A673 (cell line): ENCODE results near the gene TMEM165. TPM values are rescaled to one million over a fixed set of nuclear protein-coding genes. Genes with fewer than 3 reads are reported as not detected.

Source experiments
- BruUV-seq: library from RNA; stranded (reverse); fragments of 400-500 nt; replicated peaks from 2 replicates; lab custom pipeline; 2021; lab: Mats Ljungman, UMichigan
- CTCF ChIA-PET: fragments of 300-600 bp; sonication (Branson Sonifier 250); formaldehyde crosslinking; loops from one replicate; lab custom pipeline; 2022; ENCODE audit warnings: antibody characterized with exemption; lab: Charles Lee
- POLR2A ChIA-PET: fragments of 300-600 bp; sonication (Branson Sonifier 250); formaldehyde crosslinking; loops from one replicate; lab custom pipeline; 2022; ENCODE audit warnings: antibody characterized with exemption; ENCODE audit not compliant: low non-redundant PET; lab: Charles Lee
- DNase-seq: peaks from one replicate; pipeline ENCODE4 v3.0.0-alpha.2; 2015; ENCODE audit warnings: low spot score
- H3K27ac ChIP-seq: fragments of 200-600 bp; sonication (generic); 2 replicates; pipeline ENCODE4 v1.5.1; 2016; ENCODE audit warnings: mixed run types, low read depth, mild to moderate bottlenecking, mixed read lengths, antibody characterized with exemption, low read length; ENCODE audit not compliant: poor library complexity, severe bottlenecking
- H3K27me3 ChIP-seq: fragments of 200-600 bp; sonication (generic); replicated peaks from 2 replicates; pipeline ENCODE4 v1.6.1; 2017; ENCODE audit warnings: mixed run types, low read depth, mild to moderate bottlenecking, mixed read lengths, antibody characterized with exemption, low read length; ENCODE audit not compliant: insufficient read depth, poor library complexity
- H3K36me3 ChIP-seq: fragments of 200-600 bp; sonication (generic); 2 replicates; pipeline ENCODE4 v1.6.1; 2016; ENCODE audit warnings: mixed run types, mild to moderate bottlenecking, mixed read lengths, antibody characterized with exemption, low read length; ENCODE audit not compliant: insufficient read depth, poor library complexity, severe bottlenecking
- H3K4me1 ChIP-seq: fragments of 200-600 bp; sonication (generic); 2 replicates; pipeline ENCODE4 v1.6.1; 2017; ENCODE audit warnings: mixed run types, mild to moderate bottlenecking, mixed read lengths, antibody characterized with exemption, low read length; ENCODE audit not compliant: insufficient read depth, poor library complexity, severe bottlenecking
- H3K4me3 ChIP-seq: fragments of 200-600 bp; sonication (generic); 2 replicates; pipeline ENCODE4 v1.5.1; 2016; ENCODE audit warnings: low read depth, mixed run types, mild to moderate bottlenecking, mixed read lengths, low read length; ENCODE audit not compliant: poor library complexity, severe bottlenecking
- H3K9me3 ChIP-seq: fragments of 200-600 bp; sonication (generic); 2 replicates; pipeline ENCODE4 v1.6.1; 2016; ENCODE audit warnings: mixed run types, low read depth, mild to moderate bottlenecking, mixed read lengths, antibody characterized with exemption, low read length; ENCODE audit not compliant: poor library complexity, severe bottlenecking
- EZH2 ChIP-seq: fragments of 200-600 bp; sonication (generic); IDR thresholded peaks from 2 replicates; pipeline ENCODE4 v1.6.1; 2017; ENCODE audit warnings: borderline replicate concordance, low read depth, mild to moderate bottlenecking, mixed read lengths, antibody characterized with exemption, low read length; ENCODE audit not compliant: poor library complexity, severe bottlenecking
- intact Hi-C: fragments of 100-400 bp; cut with micrococcal nuclease; formaldehyde crosslinking; loops from one replicate; pipeline ENCODE4 v1.10.0; 2022; ENCODE audit not compliant: unreplicated experiment
- total RNA-seq: library from RNA; stranded (reverse); gene quantifications from 2 replicates; pipeline ENCODE4 v1.2.3, GENCODE V29; 2021
- TF ChIP-seq, protein P1 (sequence below): fragments of 300-800, 200-600 bp; sonication (generic); conservative IDR thresholded peaks from 2 replicates; pipeline ENCODE4 v1.5.1; 2017; ENCODE audit warnings: low read depth, mild to moderate bottlenecking, antibody characterized with exemption, low read length, moderate library complexity, mixed read lengths

TMEM165 gene
- total RNA-seq, 1 experiment from 2014 or later: 34.7 TPM

GRCh38 chr4:55446578-55446922 is 50.8 kb downstream of the TMEM165 start:
- no peak overlapping the region for H3K27ac ChIP-seq
- H3K4me3 ChIP-seq: no peak overlapping the region
- no peaks in the 10 kb centered on the region for H3K27me3 ChIP-seq
- no peak for DNase-seq
- ChIA-PET CTCF (no interaction called here), POLR2A (interaction anchor here (0.5 kb wide), 1 partner anchor 874 kb away, joined by 3 read pairs; no protein-coding TSS in a partner anchor)
- no peaks in the 10 kb centered on the region for H3K4me1 ChIP-seq
- intact Hi-C loops: loop anchor here (10.0 kb wide), 1 partner anchor 288 kb away; no protein-coding TSS in a partner anchor
- peaks cover 5% of the 10 kb centered on the region for H3K36me3 ChIP-seq
- TF ChIP-seq, protein P1, sequence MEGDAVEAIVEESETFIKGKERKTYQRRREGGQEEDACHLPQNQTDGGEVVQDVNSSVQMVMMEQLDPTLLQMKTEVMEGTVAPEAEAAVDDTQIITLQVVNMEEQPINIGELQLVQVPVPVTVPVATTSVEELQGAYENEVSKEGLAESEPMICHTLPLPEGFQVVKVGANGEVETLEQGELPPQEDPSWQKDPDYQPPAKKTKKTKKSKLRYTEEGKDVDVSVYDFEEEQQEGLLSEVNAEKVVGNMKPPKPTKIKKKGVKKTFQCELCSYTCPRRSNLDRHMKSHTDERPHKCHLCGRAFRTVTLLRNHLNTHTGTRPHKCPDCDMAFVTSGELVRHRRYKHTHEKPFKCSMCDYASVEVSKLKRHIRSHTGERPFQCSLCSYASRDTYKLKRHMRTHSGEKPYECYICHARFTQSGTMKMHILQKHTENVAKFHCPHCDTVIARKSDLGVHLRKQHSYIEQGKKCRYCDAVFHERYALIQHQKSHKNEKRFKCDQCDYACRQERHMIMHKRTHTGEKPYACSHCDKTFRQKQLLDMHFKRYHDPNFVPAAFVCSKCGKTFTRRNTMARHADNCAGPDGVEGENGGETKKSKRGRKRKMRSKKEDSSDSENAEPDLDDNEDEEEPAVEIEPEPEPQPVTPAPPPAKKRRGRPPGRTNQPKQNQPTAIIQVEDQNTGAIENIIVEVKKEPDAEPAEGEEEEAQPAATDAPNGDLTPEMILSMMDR: no peak
- no peak for TF ChIP-seq EZH2
- no TSS peak for BruUV-seq
- no peaks in the 10 kb centered on the region for H3K9me3 ChIP-seq

DNA sequence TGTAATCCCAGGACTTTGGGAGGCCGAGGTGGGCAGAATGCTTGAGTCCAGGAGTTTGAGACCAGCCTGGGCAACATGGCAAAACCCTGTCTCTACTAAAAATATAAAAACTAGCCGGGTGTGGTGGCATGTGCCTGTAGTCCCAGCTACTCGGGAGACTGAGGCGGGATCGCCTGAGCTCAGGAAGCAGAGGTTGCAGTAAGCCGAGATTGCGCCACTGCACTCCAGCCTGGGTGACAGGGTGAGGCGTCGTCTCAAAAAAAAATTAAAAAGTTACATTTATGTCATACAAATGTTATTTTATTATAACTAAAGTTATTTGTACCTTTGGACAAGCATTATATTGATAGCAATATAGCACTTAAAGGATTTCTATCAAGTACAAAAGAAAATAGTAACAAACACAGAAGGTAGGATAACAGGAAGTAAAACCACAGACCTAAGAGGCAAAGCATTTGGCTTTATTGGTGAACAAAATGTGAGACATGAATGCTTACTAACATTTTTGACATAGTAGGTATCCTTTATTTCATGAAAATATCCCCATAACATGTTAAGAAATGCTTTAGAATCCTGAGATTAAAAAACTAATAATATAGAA is 51.5 kb downstream of the TMEM165 start:
- H3K4me3 ChIP-seq: no peak overlapping the region
- no peaks in the 10 kb centered on the region for H3K4me1 ChIP-seq
- peaks cover 5% of the 10 kb centered on the region for H3K36me3 ChIP-seq
- ChIA-PET CTCF (interaction anchor here (0.6 kb wide), 1 partner anchor 128 kb away, joined by 3 read pairs; no protein-coding TSS in a partner anchor), POLR2A (no interaction called here)
- no peaks in the 10 kb centered on the region for H3K9me3 ChIP-seq
- no peak overlapping the region for H3K27ac ChIP-seq
- H3K27me3 ChIP-seq: no peaks in the 10 kb centered on the region
- BruUV-seq: no TSS peak
- intact Hi-C loops: loop anchor here (10.0 kb wide), 1 partner anchor 288 kb away; no protein-coding TSS in a partner anchor
- TF ChIP-seq, protein P1: no peak
- TF ChIP-seq EZH2: no peak
- no peak for DNase-seq

DNA sequence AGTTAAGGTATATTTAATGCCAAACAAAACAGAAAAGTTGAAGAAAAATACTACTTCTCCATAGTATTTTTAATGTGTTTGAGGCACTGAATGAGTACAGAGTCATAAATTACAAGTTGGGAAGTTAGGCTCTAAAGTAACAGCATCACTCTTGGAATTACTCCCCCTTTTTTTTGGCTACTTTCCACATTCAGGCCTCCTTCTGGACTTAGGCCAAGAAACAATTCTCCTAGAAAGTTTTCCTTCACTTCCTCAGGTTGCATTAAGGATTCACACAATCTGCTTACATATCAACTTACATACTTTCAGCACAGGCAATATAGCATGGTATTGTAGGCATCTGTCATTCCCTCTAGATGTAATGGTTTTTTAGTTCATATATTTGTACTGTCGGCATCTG is 52.1 kb downstream of the TMEM165 start:
- intact Hi-C loops: loop anchor here (10.0 kb wide), 1 partner anchor 287 kb away; no protein-coding TSS in a partner anchor
- H3K4me1 ChIP-seq: no peaks in the 10 kb centered on the region
- BruUV-seq: no TSS peak
- H3K27ac ChIP-seq: no peak overlapping the region
- H3K27me3 ChIP-seq: no peaks in the 10 kb centered on the region
- no peaks in the 10 kb centered on the region for H3K9me3 ChIP-seq
- H3K36me3 ChIP-seq: peaks cover 5% of the 10 kb centered on the region
- ChIA-PET POLR2A (no interaction called here), CTCF (no interaction called here)
- no peak overlapping the region for H3K4me3 ChIP-seq
- peak; percentile 12 for DNase-seq
- TF ChIP-seq EZH2: no peak
- TF ChIP-seq, protein P1: no peak
